Smooth muscle cell of the brain vasculature (primary cell): ENCODE measurements around the gene FTMT.
"Not testable (repeated sequence)": the region's sequence is repeated elsewhere in the genome, so short reads cannot be mapped to it uniquely, and the experiment has no call there.

Source experiments
- DNase-seq: peaks from one replicate; pipeline ENCODE4 v3.0.0-alpha.2; 2012; ENCODE audit warnings: low read depth, low spot score

The FTMT gene

DNA sequence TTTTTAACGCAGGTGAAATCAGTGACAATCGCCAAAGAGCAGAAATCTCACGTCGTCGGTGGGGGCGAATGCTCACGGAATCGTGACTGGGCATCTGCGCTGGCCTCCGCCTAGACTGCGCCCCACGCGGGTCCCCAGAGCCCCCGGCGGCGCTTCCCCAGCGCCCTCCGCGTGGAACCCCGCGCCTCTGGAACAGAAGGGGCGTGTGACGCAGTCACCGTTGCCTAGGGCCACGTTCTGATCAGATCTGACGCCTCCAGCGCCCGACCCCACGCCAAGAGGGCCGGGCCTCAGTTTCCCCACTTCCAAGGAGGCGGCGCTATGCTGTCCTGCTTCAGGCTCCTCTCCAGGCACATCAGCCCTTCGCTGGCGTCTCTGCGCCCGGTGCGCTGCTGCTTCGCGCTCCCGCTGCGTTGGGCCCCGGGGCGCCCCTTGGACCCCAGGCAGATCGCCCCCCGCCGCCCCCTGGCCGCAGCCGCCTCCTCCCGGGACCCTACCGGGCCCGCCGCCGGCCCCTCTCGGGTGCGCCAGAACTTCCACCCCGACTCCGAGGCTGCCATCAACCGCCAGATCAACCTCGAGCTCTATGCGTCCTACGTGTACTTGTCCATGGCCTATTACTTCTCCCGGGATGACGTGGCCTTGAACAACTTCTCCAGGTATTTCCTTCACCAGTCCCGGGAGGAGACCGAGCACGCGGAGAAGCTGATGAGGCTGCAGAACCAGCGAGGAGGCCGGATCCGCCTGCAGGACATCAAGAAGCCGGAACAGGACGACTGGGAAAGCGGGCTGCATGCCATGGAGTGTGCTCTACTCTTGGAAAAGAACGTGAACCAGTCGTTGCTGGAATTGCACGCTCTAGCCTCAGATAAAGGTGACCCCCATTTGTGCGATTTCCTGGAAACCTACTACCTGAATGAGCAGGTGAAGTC is at the start of gene FTMT:
FTMT (plus strand) TSS at position 240 of the 932 bp plus-strand sequence; CDS start at position 322, 82 bp downstream.
- no peak for DNase-seq

- not testable (repeated sequence) for DNase-seq
Observed at GRCh38 chr5:121805251-121805650, 46.4 kb upstream of the FTMT start.

DNA sequence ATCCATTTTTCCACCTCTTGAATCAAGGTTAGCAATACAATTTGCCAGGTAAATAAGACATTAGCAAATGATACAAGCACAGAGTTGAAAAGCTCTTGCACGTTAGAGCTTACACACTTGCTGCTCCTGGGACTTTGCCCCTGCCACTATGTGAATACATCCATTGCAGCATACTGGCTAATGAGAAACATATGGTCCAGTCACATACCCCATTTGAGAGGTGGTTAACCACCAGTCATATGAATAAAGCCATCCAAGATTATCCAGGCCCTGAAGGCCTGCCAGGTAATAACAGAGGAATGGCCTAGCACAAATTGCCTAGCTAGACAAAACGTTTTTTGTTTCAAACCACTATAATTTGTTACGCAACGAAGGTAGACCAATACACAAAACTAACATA is 45.8 kb upstream of the FTMT start:
- no peak for DNase-seq

DNA sequence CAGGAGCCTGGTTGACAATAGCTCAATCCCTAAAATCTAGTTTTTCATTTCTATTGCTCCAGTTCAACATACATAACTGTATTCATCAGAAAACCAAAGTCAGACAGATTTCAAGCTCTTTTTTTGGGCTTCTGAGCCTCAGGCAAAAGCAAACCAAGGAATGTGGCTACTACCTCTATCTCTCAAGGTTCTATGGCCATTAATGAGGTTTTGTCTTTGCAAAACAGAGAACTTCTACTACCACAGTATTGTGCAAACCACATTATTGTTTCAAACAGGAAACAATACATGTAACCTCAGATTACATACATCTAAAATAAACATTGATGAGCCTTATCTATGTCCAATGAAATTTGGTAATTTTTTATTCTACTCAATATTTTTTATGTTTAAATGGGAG is 35.5 kb upstream of the FTMT start:
- no peak for DNase-seq

GRCh38 chr5:121819682-121820261 is 31.9 kb upstream of the FTMT start:
- no peak for DNase-seq

GRCh38 chr5:121833617-121834016 is 18.1 kb upstream of the FTMT start:
- DNase-seq = no peak

GRCh38 chr5:121834021-121834420 is 17.7 kb upstream of the FTMT start:
- no peak for DNase-seq

DNA sequence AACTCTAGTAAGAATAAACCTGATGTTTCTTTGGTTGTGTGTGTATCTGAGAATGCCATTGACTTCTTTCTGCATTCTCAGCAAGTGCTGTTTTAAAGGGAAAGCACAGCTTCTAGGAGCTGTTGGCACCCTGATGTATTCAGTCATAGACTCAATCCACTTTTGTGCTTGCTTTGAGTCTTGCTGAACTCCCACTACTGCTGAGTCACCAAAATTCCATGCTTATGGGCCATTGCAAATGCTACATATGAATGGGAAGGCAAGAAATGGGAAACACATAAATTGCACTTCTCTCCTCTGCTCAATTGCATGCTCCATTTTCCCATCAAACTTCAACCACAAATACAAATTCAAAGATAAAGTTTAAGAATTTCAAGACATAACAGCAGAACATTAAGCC is 9.8 kb upstream of the FTMT start:
- DNase-seq = no peak

DNA sequence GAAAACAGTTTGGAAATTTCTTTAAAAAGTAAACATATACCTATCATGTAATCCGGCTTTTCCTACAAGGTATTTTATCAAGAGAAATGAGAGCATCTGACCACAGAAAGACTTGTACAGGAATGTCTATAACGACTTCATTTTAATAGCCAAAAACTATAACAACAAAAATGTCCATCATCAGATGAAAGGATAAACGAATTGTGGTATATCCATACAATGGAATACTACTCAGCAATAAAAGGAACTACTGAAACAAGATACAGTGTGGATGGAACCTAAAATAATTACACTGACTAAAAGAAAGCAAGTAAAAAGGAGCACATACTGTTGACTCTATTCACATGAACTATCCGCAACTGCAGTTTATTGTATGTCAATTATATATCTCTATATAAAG is 1.4 kb upstream of the FTMT start:
- no peak for DNase-seq

DNA sequence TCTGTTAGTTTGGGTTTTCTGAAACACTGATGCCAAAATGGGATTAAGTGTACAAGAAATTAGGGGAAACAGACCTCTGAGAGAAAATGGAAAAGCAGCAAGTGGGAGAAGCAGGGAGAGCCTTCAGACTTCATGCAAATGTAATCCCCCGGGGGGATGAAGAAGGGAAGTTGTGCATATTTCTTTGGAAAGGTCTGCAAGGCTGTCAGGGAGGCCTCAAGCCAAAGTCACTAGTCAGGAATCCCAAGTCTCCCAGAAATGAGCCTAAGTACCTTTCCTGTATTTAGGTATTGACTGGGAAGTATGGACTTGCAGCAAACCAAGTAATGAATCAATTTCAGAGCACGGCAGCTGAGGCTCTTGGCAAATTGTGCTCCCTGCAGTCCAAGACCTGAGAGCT is 2.2 kb downstream of the FTMT start:
- DNase-seq = no peak

GRCh38 chr5:121862801-121863200 is 11.1 kb downstream of the FTMT start:
- DNase-seq = no peak

- no peak for DNase-seq
Observed at GRCh38 chr5:121863753-121864285, 12.1 kb downstream of the FTMT start.

- DNase-seq = no peak
Observed at GRCh38 chr5:121867403-121867802, 15.7 kb downstream of the FTMT start.

GRCh38 chr5:121870489-121870888 is 18.8 kb downstream of the FTMT start:
- no peak for DNase-seq

- DNase-seq = no peak
Observed at GRCh38 chr5:121872856-121873255, 21.2 kb downstream of the FTMT start.

- DNase-seq = no peak
Observed at GRCh38 chr5:121873409-121873808, 21.7 kb downstream of the FTMT start.

DNA sequence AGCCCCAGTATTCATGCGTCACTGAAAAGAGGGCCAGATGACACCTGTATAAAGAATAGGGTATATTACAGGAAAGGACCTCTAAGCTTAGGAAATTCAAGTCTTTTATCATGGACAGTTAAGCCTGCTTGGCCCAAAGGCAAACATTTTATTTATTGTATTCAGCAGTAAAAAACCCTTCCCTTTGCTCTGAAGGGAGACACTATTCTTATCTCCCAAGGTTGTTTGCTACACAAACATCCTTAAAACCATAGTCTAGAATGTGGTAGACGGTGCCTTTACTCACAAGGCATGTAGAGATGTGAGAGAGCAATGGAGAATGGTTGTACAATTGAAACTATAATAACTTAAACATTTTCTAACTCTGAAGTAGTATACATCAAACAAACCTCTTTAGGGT is 33.9 kb downstream of the FTMT start:
- no peak for DNase-seq

DNA sequence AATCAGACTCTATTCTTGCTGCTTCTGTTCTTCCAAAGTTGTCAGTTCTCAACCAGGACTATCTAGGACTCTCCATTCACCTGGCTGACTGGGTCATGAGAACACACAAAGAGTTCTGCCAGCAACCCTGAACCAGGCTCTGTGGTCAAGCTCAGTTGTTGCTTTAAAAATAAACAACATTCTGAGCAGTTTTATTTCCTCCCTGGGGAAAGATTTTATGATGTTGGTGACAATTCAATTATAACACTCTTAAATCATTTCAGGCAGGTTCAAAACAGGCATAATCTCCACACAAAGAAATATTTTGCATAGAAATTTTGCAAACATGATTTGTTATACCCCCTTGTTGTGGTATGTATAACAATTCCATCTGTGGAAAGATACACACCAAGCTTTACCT is 36.0 kb downstream of the FTMT start:
- DNase-seq = no peak

GRCh38 chr5:121890297-121890858 is 38.7 kb downstream of the FTMT start:
- no peak for DNase-seq

- no peak for DNase-seq
Observed at GRCh38 chr5:121897341-121897740, 45.7 kb downstream of the FTMT start.

DNA sequence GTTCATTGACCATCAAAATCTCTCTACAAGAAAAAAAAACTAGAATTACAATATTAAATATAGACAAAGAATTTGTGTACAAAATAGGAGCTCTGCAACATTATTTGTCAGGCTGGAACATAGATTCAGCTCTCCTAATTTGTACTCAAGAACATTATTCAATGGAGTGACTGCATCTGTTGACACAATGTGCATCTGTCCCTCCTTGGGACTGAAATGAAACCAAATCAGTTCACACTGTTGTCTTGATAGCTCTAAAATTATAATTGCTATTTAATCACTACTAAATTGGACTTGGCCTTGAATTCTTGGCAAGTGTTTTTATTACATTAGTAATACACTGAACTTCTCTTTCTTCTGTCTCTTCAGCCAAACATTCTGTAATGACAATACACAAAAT is 47.7 kb downstream of the FTMT start:
- DNase-seq = no peak
